Hepatocyte (in vitro differentiated cells): ENCODE results near the gene TOLLIP.

ENCODE experiments used
- CTCF ChIP-seq: fragments of 200-600 bp; sonication (generic); IDR thresholded peaks from 2 replicates; pipeline ENCODE4 v1.5.1; 2016; ENCODE audit warnings: antibody characterized with exemption, mild to moderate bottlenecking; ENCODE audit not compliant: poor library complexity
- EZH2 ChIP-seq: fragments of 200-600 bp; sonication (generic); IDR thresholded peaks from 2 replicates; pipeline ENCODE4 v1.6.1; 2016; ENCODE audit warnings: antibody characterized with exemption, mild to moderate bottlenecking, borderline replicate concordance
- EZH2phosphoT487 ChIP-seq: fragments of 200-600 bp; sonication (generic); IDR thresholded peaks from one replicate; pipeline ENCODE4 v1.6.1; 2018; ENCODE audit warnings: antibody characterized with exemption, mild to moderate bottlenecking, low read depth, moderate library complexity; ENCODE audit not compliant: unreplicated experiment, severe bottlenecking

- no peak for TF ChIP-seq CTCF
- TF ChIP-seq EZH2 = no peak
- no peak for TF ChIP-seq EZH2phosphoT487
Observed at GRCh38 chr11:1317432-1317831, 8.0 kb upstream of the TOLLIP start.
